ENCODE results near the gene FANCL.

- TF ChIP-seq CTCF (IDR thresholded peaks at IDR 0.05) (no peak), POLR2AphosphoS5 (IDR thresholded peaks at IDR 0.05) (no peak), EP300 (IDR thresholded peaks at IDR 0.05) (no peak), POLR2A (IDR thresholded peaks at IDR 0.05) (no peak)
Observed at GRCh38 chr2:58182527-58182926, 58.6 kb downstream of the FANCL start.
